ENCODE results near the gene PIN1.

PIN1 gene

GRCh38 chr19:9848762-9849161 lies 13.6 kb downstream of the PIN1 start:
- TF ChIP-seq CTCF (IDR thresholded peaks at IDR 0.05; ENCODE audit: low read depth, low read length), result no peak
- no peak for DNase-seq (ENCODE audit: extremely low read depth, low read depth)

GRCh38 chr19:9849791-9850190 lies 14.7 kb downstream of the PIN1 start:
- TF ChIP-seq CTCF (IDR thresholded peaks at IDR 0.05; ENCODE audit: low read depth, low read length), result no peak
- DNase-seq (ENCODE audit: extremely low read depth, low read depth), result no peak

- DNase-seq (ENCODE audit: extremely low read depth, low read depth), result no peak
- no peak for TF ChIP-seq CTCF (IDR thresholded peaks at IDR 0.05; ENCODE audit: low read depth, low read length)
Measured at GRCh38 chr19:9850235-9850959, 15.3 kb downstream of the PIN1 start.

GRCh38 chr19:9854282-9854846 lies 19.2 kb downstream of the PIN1 start:
- no peak for DNase-seq (ENCODE audit: extremely low read depth, low read depth)
- no peak for TF ChIP-seq CTCF (IDR thresholded peaks at IDR 0.05; ENCODE audit: low read depth, low read length)

GRCh38 chr19:9856609-9857008 lies 21.5 kb downstream of the PIN1 start:
- TF ChIP-seq CTCF (IDR thresholded peaks at IDR 0.05; ENCODE audit: low read depth, low read length), result no peak

GRCh38 chr19:9857076-9857721 lies 22.1 kb downstream of the PIN1 start:
- no peak for DNase-seq (ENCODE audit: extremely low read depth, low read depth)
- no peak for TF ChIP-seq CTCF (IDR thresholded peaks at IDR 0.05; ENCODE audit: low read depth, low read length)

More at GRCh38 chr19:9856609-9857008, 21.5 kb downstream of the PIN1 start:
- DNase-seq (ENCODE audit: extremely low read depth, low read depth), result no peak
